Measurements from ENCODE around the gene MYBPC1. TPM values are rescaled to one million over a fixed set of nuclear protein-coding genes. Genes with fewer than 3 reads are reported as not detected.
A peak's percentile ranks its signal among the peaks of the same experiment; 100 is the strongest.
"Not testable (repeated sequence)": the region's sequence is repeated elsewhere in the genome, so short reads cannot be mapped to it uniquely, and the experiment has no call there.

The MYBPC1 gene
- polyA plus RNA-seq, 3 donors: 0.04 to 0.16 TPM; not detected in 1

DNA sequence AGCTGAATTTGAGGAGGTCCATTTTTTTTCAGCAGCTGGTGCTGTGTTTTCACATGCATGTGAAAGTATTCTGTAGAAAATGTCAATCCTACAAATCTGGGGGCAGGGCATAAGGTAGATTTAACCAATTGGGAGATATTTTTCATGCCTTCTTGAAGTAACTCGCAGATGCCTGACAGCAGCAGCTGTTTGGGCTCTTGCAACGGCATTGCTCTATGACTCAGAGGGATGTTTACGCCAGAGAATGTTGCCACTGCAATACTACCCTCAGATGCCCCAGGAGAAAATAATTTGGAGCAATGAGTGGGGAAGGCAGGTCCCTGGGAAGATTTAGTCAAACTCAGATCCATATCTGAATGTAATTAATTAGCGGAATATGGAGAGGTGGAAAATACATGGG lies 42.5 kb upstream of the MYBPC1 start:
- Histone ChIP-seq H3K9me3 (replicated peaks in 1 of 2; ENCODE audit: control insufficient read depth in 1 of 2, insufficient read depth in 1 of 2, low read length in 2 of 2) (peaks cover 0 to 7% of the 10 kb centered on the region in 2 donors), H3K27me3 (ENCODE audit: control insufficient read depth in 2 of 2, insufficient read depth in 2 of 2, low read length in 2 of 2) (no peaks in the 10 kb centered on the region), H3K27ac (ENCODE audit: low read depth in 1 of 2, low read length in 2 of 2) (no peak overlapping the region), H3K4me2 (replicated peaks; ENCODE audit: extremely low read depth, low read length, poor library complexity, severe bottlenecking) (no peak overlapping the region), H2AFZ (ENCODE audit: insufficient read depth, low read depth, low read length, poor library complexity, severe bottlenecking) (no peak overlapping the region), H3K4me3 (replicated peaks in 1 of 3; ENCODE audit: low read depth in 2 of 3, low read length in 3 of 3) (no peak overlapping the region), H3K4me1 (ENCODE audit: control insufficient read depth in 1 of 2, insufficient read depth in 2 of 2, low read length in 2 of 2) (peaks cover 0 to 5% of the 10 kb centered on the region in 2 donors), H3K79me2 (ENCODE audit: insufficient read depth, low read length) (no peaks in the 10 kb centered on the region), H3K9ac (ENCODE audit: insufficient read depth, low read length, poor library complexity, severe bottlenecking) (no peak overlapping the region), H3K36me3 (replicated peaks in 1 of 2; ENCODE audit: control insufficient read depth in 1 of 2, insufficient read depth in 2 of 2, low read length in 2 of 2) (no peaks in the 10 kb centered on the region), H4K20me1 (ENCODE audit: insufficient read depth, low read length) (no peaks in the 10 kb centered on the region)
- DNase-seq: peak in 1 of 3 donors; percentile 5
- no peaks in the 10 kb centered on the region for H3K36me3 Mint-ChIP-seq
- H3K4me3 Mint-ChIP-seq: no peak overlapping the region
- peaks cover 0 to 15% (median 6%) of the 10 kb centered on the region in 7 donors for H3K9me3 Mint-ChIP-seq
- H3K27me3 Mint-ChIP-seq (ENCODE audit: low read depth in 3 of 3): peaks cover 1 to 4% (median 2%) of the 10 kb centered on the region in 3 donors
- no peak overlapping the region for H3K27ac Mint-ChIP-seq
- intact Hi-C loops (cut with micrococcal nuclease): no loop called here
- H3K4me1 Mint-ChIP-seq: peaks cover 10% of the 10 kb centered on the region
- no peak for TF ChIP-seq CTCF (IDR thresholded peaks at IDR 0.05)
- WGBS (ENCODE audit: insufficient coverage): no CpG with 5 or more reads among the region's 4 CpGs

GRCh38 chr12:101557094-101557493 lies 37.7 kb upstream of the MYBPC1 start:
- no peaks in the 10 kb centered on the region for H4K20me1 ChIP-seq (ENCODE audit: insufficient read depth, low read length)
- H3K27me3 ChIP-seq (ENCODE audit: control insufficient read depth in 2 of 2, insufficient read depth in 2 of 2, low read length in 2 of 2): no peaks in the 10 kb centered on the region
- H3K27ac Mint-ChIP-seq: no peak overlapping the region
- H2AFZ ChIP-seq (ENCODE audit: insufficient read depth, low read depth, low read length, poor library complexity, severe bottlenecking): no peak overlapping the region
- H3K27me3 Mint-ChIP-seq (ENCODE audit: low read depth in 3 of 3): peaks cover 1 to 4% (median 2%) of the 10 kb centered on the region in 3 donors
- H3K4me2 ChIP-seq (replicated peaks; ENCODE audit: extremely low read depth, low read length, poor library complexity, severe bottlenecking): no peak overlapping the region
- peaks cover 0 to 9% (median 5%) of the 10 kb centered on the region in 7 donors for H3K9me3 Mint-ChIP-seq
- peak in 2 of 3 donors; percentile 9 to 24 for DNase-seq
- H3K36me3 ChIP-seq (replicated peaks in 1 of 2; ENCODE audit: control insufficient read depth in 1 of 2, insufficient read depth in 2 of 2, low read length in 2 of 2): no peaks in the 10 kb centered on the region
- peaks cover 13% of the 10 kb centered on the region for H3K4me1 Mint-ChIP-seq
- peaks cover 2 to 5% of the 10 kb centered on the region in 2 donors for H3K4me1 ChIP-seq (ENCODE audit: control insufficient read depth in 1 of 2, insufficient read depth in 2 of 2, low read length in 2 of 2)
- no peak overlapping the region for H3K4me3 Mint-ChIP-seq
- H3K9ac ChIP-seq (ENCODE audit: insufficient read depth, low read length, poor library complexity, severe bottlenecking): no peak overlapping the region
- no peaks in the 10 kb centered on the region for H3K79me2 ChIP-seq (ENCODE audit: insufficient read depth, low read length)
- H3K4me3 ChIP-seq (replicated peaks in 1 of 3; ENCODE audit: low read depth in 2 of 3, low read length in 3 of 3): no peak overlapping the region
- TF ChIP-seq CTCF (IDR thresholded peaks at IDR 0.05): no peak
- no peak overlapping the region for H3K27ac ChIP-seq (ENCODE audit: low read depth in 1 of 2, low read length in 2 of 2)
- intact Hi-C loops (cut with micrococcal nuclease): no loop called here
- no peaks in the 10 kb centered on the region for H3K36me3 Mint-ChIP-seq
- H3K9me3 ChIP-seq (replicated peaks in 1 of 2; ENCODE audit: control insufficient read depth in 1 of 2, insufficient read depth in 1 of 2, low read length in 2 of 2): no peaks in the 10 kb centered on the region
- no CpG with 5 or more reads among the region's 4 CpGs for WGBS (ENCODE audit: insufficient coverage)

DNA sequence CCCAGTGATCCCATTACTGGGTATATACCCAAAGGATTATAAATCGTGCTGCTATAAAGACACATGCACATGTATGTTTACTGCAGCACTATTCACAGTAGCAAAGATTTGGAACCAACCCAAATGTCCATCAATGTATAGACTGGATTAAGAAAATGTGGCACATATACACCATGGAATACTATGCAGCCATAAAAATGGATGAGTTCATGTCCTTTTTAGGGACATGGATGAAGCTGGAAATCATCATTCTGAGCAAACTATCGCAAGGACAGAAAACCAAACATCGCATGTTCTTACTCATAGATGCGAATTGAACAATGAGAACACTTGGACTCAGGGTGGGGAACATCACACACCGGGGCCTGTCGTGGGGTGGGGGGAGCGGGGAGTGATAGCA lies 36.0 kb upstream of the MYBPC1 start:
- H3K27me3 Mint-ChIP-seq (ENCODE audit: low read depth in 3 of 3); H4K20me1 ChIP-seq (ENCODE audit: insufficient read depth, low read length); H3K9me3 ChIP-seq (replicated peaks in 1 of 2; ENCODE audit: control insufficient read depth in 1 of 2, insufficient read depth in 1 of 2, low read length in 2 of 2); H3K4me3 Mint-ChIP-seq; H3K36me3 Mint-ChIP-seq; H3K9me3 Mint-ChIP-seq; intact Hi-C loops (cut with micrococcal nuclease); H3K27me3 ChIP-seq (ENCODE audit: control insufficient read depth in 2 of 2, insufficient read depth in 2 of 2, low read length in 2 of 2); H3K4me1 ChIP-seq (ENCODE audit: control insufficient read depth in 1 of 2, insufficient read depth in 2 of 2, low read length in 2 of 2); H3K79me2 ChIP-seq (ENCODE audit: insufficient read depth, low read length); H3K27ac Mint-ChIP-seq; H2AFZ ChIP-seq (ENCODE audit: insufficient read depth, low read depth, low read length, poor library complexity, severe bottlenecking); H3K9ac ChIP-seq (ENCODE audit: insufficient read depth, low read length, poor library complexity, severe bottlenecking); H3K27ac ChIP-seq (ENCODE audit: low read depth in 1 of 2, low read length in 2 of 2); H3K4me2 ChIP-seq (replicated peaks; ENCODE audit: extremely low read depth, low read length, poor library complexity, severe bottlenecking); H3K36me3 ChIP-seq (replicated peaks in 1 of 2; ENCODE audit: control insufficient read depth in 1 of 2, insufficient read depth in 2 of 2, low read length in 2 of 2); H3K4me3 ChIP-seq (replicated peaks in 1 of 3; ENCODE audit: low read depth in 2 of 3, low read length in 3 of 3); DNase-seq: not testable (repeated sequence)
- WGBS (ENCODE audit: insufficient coverage): 100% methylated on average over 2 of the region's 7 CpGs
- H3K4me1 Mint-ChIP-seq: peaks cover 16% of the 10 kb centered on the region
